GM21723 (cell line): ENCODE results near the gene SORBS2.

ENCODE experiments used
- ATAC-seq: cut with Tn5 transposase; IDR thresholded peaks from one replicate; pipeline ENCODE4 v1.9.1; 2021; ENCODE audit warnings: mild to moderate bottlenecking, moderate library complexity; ENCODE audit not compliant: unreplicated experiment

SORBS2 gene

DNA sequence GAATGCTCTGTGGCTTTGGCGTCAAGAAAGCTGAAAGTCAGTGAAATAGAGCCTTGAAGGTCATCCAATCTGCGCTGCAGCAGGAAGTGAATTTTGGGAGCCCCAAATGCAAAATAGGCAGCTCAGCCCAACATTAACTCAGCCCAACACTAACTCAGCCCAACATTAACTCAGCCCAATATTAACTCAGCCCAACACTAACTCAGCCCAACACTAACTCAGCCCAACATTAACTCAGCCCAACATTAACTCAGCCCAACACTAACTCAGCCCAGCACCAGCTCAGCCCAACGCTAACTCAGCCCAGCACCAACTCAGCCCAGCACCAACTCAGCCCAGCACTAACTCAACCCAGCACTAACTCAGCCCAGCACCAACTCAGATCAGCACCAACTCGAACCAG, 71.5 kb downstream of the SORBS2 start:
- ATAC-seq: no peak

DNA sequence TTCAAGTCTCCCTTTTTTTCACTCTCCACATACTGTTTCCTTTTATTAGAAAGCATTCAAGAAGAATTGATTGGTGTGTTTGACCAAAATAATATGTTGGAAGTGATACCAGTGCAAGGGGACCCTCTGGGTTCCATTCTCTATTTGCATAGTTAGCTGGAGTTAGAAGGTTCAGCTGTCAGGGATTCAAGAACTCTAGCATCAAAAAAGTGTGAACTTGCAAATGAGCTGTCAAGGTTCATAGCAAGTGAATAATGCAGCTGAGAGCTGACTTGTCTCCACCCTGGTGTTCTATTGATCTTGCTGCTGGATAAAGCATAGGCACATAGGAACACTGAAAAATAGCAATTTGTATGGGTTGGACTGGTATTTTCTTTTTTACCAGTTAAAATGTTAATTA, 73.2 kb downstream of the SORBS2 start:
- ATAC-seq: peak; percentile 31

DNA sequence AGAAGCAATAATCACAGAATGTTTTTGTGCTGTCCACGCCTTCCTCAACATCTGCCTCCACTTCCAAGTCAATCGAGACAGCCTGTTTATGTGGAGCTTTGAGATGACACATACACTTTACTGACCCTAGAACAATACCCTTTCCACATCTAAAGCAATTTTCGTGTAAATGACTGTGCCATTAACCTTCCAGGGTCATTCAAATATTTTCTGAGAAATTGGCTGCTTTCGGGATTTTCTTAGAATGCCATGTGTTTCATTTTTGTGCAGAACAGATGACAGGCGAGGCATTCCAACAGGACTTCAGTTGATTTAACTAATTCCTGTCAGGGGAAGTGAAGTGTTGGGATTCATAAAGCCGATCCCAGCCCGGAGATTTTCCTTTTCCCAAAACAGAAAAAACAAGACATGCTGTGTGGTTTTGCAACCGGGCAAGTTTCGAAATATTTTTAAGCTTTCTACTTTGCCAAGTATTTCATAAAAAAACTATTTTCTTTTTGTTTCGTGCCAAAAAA, 73.9 kb downstream of the SORBS2 start:
- ATAC-seq: no peak

DNA sequence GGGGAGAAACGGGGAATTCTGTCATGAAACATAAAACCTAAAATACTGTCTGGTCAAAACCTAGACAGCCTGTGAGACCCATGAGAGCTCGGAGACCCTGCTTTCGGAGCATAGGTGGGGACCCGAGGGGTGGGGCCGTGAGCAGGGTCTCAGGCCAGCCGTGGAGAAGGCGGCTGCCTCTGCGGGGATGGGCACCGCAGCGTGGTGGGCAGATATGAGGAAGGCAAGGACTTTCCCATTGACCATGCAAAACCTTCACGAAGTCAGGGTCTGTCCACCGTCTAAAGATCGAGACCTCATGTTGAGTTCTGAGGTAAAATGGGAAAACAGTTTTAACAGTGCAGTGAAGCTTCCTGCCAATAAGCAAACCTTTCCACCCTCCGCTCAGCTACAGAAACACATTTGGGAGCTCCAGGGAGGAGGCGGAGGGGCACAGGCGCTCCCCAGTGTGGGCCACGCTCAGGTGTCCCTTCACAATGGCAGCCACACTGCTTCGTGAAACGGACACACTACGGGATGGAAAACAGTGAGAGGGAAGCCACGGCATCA, 74.4 kb downstream of the SORBS2 start:
- ATAC-seq: no peak

DNA sequence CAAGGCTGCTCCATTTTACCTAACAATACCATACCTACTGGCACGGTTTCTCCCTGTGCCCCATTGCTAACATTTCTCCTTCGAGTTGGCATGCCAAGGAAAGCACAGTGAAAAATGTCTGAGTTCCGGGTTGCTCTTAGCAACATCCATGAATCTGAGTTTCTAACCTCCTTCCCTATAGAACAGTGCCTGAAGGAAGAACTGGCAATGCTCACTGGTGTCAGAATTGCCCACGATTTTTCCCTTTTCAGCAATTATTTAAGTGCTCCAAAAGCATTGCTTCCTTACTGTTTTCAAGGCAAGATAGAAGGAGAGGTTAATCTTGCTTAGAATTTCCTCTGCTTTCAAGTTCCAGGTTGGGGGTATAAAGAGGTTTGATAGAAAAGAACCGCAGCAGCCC, 75.1 kb downstream of the SORBS2 start:
- no peak for ATAC-seq

DNA sequence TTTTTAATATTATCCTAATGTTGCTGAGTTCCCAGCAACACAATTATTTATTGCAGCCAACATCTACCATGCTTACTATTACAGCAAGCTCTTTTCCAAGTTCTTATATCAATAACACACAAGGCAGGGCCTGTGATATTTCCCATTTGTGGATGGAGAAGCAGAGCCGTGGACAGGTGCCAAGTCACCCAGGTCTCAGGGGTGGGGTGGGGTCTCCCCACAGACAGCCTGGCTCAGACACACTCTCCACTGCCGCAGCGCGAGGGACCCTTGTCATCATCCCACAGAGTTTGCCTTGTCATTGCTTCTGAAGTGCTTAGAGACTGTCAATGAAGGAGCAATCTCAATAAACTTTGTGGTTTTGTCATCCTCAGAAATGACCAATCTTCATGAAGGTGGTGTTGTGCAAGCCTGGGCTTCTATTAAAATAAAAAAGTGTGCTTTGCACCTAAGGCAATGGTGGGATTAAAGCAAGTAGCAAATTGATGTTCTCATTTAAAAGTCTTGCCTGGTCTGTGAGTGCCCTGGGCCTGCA, 76.1 kb downstream of the SORBS2 start:
- ATAC-seq: no peak

DNA sequence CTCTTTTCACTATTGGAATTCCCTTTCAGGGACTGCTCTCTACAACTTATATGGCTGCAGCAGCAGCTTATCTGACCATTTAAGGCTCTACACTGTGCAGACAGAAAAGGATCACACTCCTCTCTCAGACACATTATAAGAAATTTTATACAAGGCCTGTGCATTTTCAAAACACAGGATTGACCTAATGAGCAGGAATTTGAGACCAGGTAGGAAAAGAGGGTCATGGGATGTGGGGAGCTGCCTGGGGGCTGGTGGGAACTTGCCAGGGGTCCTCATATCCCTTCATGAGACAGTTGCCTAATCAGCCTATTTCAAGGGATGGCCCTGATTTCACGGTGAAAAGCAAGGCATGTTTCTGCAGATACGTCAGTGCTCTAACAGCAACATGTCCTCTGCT, 77.1 kb downstream of the SORBS2 start:
- no peak for ATAC-seq

DNA sequence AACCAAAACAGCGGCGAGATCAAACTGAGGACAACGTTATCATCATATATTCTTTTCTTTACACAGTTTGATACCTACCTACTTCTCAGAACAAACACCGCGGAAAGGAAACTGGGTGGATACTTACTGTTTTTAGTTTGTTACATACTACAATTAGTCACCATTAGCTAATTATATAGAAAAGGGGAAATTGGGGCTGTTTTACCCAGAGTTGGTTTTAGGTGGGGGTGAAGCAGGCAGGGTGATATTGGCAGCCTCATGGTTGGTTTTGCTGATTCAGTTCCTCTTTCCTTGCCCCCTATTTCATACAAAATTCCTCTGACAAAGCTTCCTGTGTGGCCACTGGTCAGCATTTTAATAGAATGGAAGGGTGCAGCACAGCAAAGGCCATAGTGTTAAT, 77.8 kb downstream of the SORBS2 start:
- ATAC-seq: peak; percentile 65

DNA sequence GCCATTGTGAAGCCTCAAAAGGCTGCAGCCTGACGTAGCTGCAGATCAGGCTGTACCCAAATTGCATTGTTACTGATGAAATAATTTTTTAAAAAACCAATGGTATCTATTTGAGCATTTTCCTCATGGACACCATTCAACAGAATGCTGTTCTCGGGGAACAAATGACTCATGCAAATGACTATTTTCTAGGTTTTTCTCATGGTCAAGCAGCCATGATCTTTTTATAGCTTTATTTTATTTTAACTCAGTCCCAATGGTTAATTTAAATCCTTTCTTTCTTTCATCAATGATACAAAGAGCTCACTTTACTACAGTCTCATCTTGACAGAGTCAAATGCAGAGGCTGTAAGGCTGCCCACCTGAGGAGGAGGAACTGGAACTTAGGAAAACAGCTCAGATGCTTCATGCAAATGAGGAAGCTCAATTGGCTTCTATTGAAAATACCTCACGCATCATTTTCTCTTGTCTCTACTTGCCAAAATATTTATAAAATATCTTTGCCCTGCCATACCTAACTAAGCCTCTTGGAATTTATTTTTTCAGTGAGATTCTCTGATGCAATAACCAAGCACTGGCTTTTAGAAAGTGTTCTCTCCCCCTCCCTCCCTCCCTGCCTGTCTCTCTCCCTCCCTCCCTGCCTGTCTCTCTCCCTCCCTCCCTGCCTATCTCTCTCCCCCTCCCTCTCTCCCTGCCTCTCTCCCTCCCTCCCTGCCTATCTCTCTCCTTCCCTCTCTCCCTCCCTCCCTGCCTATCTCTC, 81.0 kb downstream of the SORBS2 start:
- ATAC-seq: peak; percentile 69

DNA sequence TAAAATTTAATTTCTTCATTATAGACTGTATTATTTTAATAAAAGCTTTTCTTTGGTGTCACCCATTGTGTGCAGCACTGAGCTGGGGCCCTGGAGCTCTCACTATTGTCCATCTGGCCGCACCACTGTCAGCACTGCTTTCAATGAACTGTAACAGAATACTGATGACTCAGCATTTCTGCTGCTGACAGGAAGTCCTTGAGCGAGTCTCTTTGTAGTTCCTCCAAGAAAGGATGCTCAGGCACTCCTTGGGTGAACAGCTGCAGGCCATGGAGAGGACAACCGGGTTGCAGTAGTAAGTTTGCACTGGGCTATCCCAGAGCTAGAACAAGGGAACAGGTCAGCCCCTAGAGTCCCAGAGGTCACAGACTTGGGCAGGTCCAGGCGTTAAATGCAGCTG, 81.6 kb downstream of the SORBS2 start:
- ATAC-seq: peak; percentile 44

DNA sequence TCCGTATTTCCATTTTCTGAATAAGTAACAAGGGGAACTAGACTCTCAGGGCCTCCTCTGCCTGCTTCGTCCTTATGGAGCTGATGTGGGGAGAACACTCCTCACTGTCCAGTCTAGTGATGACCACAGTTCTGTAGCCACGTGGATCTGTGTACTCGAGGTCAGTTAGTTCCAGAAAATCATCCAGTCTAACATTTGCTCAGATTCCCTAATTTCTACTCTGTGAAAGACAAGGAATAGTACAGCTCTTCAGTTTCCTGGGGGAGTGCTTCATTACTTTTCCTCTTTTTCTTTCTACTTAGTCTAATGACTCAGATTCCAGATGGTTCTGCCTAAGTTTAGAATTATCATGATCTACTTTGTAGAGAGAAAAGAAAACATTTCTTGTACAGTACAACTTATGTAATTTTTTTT, 82.6 kb downstream of the SORBS2 start:
- ATAC-seq: no peak

DNA sequence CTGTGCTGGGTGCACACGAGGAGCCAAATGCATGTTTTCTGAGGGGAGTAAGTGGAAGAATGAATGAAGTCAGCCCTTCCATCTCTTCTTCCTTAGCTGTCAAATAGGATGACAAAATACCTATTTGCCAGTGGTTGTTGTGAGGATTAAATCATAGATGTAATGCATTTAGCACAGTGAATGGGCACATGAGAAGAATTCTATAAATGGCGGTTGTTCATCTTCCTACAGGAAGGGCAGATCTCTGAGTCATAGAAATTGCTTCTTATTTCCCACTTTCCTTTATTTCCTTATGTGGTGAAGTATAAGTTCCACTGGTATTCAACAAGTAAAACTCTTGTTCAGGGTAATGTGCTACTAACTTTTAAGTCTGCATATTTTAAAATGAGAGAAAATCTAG, 83.1 kb downstream of the SORBS2 start:
- no peak for ATAC-seq

DNA sequence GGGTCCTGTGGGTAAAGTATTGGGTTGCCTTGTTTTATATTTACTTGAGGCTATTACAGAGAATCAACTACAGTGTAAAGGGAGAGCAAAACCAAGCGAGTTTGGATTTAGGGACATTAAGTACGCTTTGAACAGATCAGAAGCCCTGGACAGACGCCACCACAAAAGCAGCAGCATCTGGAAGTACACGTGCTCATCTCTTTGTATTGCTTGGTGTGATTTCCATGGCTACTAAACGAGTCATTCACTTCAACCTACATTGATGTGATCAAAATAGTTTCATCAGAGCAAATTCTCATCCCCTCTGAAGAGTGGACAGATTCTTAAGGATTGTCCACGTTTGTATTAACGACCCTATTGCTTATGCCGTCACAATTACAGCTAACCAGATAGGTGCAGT, 85.1 kb downstream of the SORBS2 start:
- ATAC-seq: no peak

DNA sequence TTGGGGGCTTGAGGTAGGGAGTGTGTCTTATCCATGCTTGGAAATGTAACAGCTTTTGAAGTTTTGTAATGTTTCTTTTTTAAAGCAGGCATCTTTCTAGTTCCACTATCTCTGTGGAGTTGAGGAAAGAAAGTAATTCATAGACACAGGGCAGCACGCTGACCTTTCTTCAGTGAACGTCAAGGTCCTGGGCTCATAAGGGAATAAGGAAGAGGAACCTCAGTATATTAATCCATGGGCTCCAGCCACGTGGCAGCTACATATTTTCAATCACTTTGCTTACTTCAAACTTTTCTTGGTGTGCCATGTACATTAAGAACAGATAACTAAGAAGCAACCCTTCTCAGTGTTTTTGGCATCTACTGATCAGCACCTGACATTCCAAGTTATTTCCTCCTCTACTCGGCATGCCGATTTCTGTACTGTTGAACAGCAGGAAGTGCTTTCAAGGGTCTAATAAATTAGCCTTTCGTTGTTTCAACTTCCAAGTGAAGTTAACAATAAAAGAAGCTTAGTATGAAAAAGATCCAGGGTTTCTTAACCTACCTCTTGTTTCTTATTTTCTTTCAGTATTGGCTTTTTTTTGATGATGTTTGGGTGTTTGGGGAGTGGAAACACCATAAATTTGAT, 88.2 kb downstream of the SORBS2 start:
- no peak for ATAC-seq

DNA sequence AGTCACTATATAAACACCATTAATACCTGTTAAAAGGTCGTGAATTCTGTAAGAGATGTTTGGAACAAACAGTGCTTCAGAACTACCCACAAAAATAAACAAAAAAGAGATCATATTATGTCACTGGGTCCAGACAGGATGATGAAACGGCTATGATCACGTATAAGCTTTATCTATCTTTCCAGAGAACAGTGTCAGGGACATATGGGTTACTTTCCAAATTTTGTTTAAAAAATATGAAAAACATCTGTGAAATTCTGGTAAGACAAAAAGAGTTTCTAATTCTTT, 90.0 kb downstream of the SORBS2 start:
- ATAC-seq: no peak

DNA sequence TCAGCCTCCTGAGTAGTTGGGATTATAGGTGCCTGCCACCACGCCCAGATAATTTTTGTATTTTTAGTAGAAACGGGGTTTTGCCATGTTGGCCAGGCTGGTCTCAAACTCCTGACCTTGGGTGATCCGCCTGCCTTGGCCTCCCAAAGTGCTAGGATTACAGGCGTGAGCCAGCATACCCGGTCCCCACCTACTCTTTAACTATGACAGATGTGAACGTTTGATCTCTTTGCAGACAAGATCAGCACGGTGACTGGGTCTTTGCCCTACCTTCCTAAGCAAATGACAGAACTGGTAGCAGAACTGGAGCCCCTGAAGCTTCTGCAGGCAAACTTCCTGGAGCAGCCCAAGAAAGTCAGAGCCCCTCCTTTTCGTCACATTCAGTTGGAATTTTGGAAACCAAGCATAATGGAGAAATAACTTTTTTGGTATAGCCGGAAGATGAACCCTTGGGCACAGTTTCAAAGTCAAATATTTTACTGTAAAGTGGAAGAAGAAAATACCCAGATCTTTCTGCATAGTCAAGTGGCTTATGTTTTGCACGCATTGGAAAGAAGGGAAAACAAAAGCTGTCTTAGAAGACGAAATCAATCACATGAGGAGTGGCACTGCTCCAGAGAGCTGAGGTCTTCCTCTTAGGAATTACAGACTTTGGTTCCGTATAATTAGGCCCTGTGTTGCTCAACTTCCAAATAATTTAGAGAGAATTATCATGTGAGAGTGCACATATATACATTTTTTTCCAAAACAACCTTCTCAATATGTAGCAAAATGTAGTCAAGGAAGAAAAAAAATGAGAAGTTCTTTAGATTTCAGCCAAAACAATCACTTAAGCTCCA, 90.6 kb downstream of the SORBS2 start:
- ATAC-seq: no peak

DNA sequence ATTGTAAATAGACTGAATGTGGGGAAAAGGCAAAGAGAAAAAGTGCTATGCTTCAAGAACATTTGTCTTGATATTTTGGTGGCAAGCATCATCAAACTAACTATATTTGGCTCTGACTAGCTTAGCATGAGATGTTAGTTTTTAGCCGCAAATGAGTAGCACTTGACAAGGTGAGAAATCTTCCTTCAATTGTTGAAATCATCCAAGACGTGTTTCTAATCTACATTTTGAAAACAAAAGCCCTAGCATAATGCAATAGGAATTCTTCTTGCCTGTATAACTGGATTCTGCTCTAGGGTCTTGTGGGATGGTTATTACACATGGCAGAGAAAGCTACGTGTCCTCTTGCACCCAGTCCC, 92.5 kb downstream of the SORBS2 start:
- ATAC-seq: no peak

DNA sequence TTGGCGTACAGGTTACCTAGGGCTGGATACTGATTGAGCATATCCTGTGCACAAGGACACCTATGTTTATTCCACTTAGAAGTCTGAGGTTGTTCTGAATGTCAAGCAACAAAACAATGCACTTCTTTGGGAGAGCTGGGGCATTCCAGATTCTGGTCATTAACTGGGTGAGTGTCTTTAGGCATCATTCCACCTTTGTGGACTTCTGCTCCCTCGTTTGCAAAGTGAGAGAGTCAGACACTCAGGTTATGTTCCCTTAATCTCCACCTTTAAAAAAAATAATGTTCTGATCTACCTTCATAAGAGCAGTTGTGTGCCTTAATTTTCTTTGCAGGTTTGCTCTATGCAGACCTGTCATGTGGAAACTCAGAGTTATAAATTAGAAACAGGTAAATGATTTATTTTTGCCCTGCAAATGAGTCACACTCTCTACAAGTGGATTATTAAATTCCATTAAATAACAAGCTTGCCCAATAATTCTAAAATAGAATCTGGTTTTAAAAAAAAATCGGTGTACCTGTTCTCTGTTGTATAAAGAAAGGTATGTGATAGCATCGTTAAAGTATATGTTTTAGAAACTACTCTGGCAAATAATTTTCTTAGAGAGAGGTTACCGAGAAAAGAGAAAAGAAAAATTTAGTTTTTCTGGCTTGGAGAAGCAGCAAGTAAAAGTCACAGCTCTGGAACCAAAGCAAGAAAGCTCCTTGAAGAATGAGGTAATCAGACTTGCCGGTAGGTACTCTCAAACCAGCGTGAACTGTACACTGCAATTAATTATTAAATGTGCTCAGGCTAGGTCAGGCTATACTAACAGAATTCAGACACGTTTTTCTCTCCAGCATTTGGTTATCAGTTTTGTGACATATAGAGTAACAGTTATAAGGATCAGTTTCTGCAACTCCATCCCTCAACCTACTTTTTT, 93.2 kb downstream of the SORBS2 start:
- ATAC-seq: no peak

DNA sequence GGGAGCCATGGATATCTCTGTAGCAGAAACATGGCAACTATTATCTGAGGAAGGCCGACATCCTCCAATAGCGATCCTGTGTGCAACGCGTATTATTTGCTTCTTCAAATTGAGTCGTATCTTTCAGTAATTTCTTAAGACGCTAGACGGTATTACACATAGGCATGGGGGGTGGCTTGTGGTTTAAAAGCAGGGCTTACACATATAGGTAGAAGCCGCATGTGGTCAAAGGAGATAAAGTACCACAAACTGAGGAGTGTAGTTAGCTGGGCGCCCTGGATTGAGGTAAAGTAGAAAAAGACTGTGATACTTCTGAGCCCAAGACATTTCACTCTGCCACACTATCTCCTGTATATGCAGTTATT, 94.6 kb downstream of the SORBS2 start:
- no peak for ATAC-seq

DNA sequence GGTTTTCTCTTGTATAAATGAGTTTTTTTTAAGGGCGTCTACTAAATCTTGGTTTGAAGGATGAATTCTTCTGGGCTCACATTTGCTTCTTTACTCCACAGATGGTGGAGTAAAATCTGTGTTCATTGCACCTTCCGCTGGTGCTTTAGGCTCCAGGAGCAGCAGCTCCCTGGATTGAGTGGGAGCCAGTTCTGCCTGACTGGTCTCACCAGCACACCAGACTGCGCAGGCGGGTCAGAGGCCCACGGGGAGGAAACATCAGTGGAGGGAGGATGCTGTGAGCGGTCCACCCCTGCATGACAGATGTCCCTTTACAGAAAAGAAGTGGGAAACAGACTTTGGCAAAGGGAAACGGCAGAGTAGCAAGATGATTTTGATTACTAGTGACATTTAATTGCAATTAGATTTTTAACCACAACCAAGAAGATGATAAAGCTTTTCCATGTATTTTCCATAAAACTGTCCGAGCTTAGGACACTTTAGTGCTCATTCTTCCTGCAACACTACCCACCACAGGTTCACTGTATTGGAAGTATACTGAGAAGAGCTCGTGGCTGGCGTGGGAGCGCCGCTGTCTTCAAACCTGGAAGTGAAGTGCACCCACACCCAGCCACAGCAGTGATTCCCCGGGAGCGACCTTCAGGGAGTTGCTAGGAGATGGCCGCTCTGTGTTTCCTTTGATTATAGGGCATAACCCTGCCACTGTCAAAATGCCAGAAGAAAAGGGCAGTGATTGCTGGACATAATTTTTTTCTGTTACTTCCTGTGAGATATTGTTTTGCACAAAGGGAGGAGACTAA, 95.2 kb downstream of the SORBS2 start:
- no peak for ATAC-seq
